HUDEP-2 (cell line): Measurements from ENCODE around the gene RPS18.

Experiments used
- DNase-seq, 76 experiments: peaks; one replicate each; lab custom pipeline; 2025; ENCODE audit not compliant: unreplicated experiment in 76 of 76; lab: John Stamatoyannopoulos, UW

RPS18 gene

DNA sequence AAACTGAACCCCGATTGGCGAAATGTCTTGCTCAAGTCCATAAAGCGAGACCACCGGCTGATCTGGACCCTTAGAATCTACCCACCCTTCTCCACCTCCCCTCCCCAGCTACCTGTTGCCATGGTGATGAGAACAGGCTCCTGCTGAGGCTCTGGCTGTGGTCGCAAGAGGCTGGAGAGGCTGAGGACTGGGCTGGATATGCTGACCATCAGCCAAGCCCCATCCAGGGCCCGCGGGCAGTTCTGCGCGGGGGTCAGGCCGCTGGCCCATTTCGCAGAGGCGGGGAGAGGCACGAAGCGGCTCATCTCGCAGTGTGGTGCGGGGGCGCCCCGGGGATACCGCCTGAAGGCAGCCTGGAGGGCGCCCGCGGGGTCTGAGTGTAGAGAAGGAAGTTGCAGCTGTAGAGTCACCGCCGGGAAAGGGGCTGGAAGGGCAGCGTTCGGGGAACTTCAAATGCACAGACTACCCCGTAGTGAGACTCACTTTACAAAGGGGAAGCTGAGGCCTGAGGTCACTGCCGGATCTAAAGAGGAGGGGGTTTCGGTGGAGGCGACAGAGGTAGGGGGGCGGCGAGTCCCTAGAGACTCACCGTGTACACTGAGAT lies 41.3 kb downstream of the RPS18 start:
- DNase-seq = peak in 15 of 76 experiments; percentile 16 to 59 (median 28)

DNA sequence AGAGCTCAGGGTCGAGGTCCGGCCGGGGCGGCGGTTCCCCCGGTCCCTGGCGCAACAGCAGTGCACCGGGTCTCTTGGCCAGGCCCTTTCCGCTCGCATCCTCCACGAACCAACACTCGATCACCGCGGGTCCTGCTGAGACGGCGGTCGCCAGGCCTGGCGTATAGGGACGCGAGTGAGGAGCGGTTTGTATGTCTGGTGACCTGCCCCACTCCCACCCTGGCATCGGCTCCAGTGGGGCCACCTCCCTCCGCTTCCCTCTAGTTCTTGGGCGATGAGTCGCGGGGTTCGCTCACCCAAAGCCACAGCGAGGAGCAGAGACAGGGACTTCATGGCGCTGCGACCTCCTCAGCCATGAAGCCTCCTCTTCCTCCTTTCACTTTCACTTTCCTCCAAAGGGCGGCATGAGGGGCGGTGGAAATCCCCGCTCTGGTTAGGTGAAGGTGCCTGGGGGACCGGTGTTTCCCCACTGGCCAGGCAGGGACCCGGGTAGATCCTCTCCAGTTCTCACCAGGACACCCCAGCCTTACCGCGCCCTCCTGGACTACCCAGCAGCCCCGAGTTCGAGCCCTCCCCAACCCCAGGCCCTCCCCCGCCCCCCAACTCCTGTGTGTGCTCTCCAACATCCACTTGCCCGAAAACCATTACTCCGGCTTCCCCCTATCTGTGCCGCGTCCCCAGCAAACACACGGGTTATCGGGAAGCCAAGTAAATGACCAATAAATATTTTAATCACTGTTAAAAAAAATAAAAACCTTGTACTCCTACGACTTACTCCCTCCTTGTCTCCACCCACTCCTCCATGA lies 42.0 kb downstream of the RPS18 start, which contains the start of gene TAPBP:
TSS of gene TAPBP (minus strand) at position 370 of the 806 bp plus-strand sequence. CDS start at position 333, 37 bp downstream.
- peak in 51 of 76 experiments; percentile 26 to 78 (median 50) for DNase-seq

DNA sequence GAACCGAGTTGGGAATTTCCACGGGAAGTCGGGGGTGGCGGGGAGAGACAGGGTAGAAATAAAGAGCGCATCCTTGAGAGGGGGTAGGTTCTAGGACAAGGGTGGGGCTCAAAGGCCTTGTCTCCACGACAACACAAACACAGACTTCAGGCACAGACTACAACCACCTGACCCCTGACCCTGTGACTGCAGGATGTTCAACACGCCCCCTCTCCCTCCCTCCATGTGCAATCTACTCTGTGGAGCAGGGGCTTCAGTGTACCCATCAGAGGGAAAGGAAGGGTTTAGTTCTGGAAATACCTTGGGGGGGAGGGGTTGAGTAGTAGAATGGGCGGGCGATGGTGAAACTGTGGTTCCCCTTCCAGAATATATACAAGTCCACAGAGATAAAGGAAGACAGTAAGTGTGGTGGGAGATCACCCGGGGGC lies 42.7 kb downstream of the RPS18 start:
- DNase-seq = peak in 60 of 76 experiments; percentile 8 to 77 (median 46)

DNA sequence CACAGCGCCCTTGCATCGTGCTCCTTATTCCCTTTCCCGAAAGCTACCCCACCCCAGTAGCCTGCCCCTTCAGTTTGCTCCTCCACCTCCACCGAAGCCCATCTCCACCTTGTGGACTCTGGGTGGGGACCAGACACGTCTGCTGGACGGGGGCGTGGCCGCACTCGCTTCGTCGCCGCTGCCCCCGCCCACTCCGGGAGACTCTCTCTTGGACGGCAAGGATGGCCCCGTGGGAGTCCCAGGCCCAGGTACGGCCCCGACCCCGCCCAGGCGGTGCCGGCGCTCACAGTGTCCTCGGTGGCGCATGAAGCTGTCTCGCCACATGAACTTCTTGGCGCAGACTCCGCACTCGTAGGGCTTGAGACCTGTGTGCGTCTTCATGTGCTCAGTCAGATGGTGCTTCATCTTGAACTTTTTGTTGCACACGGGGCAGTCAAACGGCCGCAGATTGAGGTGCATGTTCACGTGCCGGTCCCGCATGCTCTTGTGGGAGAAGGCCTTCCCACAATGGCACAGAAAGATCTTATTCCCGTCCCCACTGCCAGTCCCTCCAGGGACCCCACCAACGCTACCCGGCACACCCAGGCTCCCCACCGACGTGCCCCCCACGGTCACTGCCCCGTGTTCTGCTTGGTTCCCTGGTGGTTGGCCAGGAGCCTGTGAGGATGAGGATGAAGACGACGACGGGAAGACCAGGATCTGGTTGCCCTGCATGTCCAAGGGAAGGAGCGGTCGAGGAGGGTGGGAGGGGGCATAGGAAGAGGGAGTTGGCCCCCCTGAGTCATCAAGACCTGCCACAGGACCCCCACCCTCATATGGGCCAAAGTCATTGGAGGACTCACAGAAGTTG lies 43.3 kb downstream of the RPS18 start:
- DNase-seq = peak in 16 of 76 experiments; percentile 10 to 50 (median 30)

DNA sequence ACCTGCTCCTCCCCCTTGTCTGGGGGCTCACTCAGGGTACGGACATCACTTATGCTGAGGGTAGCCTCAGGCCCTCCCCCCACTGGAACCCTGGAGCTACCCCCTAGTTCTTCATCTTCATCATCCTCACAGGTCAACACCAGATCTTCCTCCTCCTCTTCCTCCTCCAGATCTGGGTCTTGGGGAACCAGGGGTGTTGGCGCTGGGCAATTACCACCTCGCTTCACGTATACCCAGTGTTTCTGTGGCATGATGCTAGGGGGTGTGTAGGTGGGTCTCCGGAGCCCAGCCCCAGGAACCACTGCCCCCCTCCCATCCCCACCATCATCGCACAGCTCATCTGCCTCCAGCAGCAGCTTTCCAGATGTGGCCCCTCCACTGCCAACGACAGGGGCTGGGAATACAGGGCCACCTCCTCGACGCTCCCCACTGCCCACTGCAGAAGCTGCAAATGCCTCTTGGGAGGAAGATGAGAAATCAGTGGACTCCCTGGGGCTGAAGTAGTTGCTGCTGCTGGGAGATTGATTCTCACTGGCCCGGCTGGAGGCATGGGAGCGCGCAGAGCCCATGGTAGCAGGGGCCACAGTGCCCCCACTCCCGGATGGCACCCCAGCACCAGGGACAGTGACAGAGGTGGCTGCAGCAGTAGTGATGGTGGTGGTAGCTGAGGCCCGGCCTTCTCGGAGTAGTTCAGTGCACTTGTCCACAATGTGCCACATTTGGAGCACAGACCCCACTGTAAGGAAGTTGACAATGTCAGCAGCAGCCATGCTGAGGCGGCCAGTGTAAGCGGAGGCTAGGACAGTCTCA lies 44.1 kb downstream of the RPS18 start:
- no peak for DNase-seq

DNA sequence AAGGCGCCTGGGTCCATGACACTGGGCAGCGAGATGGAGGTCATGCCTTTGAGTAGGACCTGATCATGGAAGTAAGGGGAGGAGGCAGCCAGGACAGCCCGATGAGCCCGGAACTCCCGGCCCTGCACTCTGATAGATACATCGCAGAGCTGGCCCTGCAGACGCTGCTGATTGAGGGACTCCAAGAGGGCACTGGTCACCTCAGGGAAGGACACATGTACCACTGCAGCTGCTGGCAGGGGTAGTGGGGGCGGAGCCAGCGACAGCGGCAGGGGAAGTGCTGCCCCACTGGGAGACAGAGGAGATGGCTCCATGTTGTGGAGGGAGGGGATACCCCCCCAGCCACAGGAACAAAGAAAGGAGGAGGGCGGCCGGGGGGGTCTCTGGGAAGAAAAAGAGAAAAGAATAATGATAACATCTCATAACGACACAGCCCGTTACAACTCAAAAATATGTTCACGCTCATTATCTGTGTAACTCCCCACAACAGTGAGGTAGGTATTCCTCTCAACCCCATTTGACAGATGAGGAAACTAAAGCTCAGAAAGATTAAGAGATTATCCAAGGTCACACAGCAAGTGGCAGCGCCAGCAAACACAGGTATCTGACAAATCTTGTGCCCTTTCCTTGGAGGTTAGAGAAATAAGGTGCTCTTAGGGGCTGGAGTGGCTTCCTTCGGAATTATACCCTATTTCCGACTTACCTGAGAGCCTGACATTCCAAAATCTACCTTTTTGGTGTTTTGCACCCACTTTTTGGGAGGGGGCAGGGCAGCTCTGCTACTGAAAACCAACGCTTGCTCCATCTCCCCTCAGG lies 44.9 kb downstream of the RPS18 start:
- peak in 3 of 76 experiments; percentile 3 to 41 (median 11) for DNase-seq

DNA sequence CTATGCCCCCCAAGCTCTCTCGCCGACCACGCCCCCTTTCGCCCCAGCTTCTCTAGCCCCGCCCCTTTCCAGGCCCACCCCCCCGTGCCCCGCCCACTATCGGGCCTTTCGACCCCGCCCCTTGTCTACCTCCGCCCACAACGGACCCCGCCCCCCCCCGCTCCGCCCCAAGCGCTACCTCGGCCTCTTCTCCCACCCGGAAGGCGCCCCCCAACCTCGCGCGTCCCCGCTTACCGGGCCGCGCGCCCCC lies 45.5 kb downstream of the RPS18 start:
- peak in 15 of 76 experiments; percentile 47 to 90 (median 80) for DNase-seq

DNA sequence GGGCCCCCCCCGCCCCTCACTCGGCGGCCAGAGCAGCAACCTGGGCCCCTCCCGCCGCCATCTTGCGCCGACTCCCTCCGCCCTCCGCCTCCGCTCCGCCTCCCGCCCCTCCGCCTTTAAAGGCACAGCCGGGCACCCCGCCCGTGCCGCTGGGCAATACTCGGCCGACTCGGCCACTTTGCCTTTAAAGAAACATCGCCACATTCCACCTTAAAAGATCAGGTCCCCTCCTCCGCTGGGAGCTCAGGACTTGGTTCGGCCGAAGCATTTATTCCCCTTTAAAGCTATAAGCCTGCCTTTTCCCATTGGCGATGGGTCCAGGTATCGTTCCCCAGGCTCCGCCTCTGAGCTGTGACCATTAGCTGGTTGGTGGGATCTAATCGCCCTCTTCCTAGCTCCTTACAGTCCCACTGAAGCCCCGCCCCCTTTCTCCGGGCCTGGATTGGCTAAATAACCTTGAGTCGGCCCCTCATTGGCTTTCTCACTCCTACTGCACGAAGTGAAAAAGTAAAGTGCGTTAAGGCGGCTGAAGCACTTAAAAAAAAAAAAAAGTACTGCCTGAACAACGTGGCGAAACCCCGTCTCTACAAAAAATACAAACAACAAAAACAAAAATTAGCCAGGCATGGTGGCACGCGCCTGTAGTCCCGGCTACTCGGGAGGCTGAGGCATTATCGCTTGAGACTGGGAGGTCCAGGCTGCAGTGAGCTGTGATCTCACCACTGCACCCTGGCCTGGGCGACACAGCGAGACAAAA lies 46.0 kb downstream of the RPS18 start, which contains the start of gene ZBTB22:
TSS of gene ZBTB22 (minus strand) at position 76 of the 757 bp plus-strand sequence. CDS start 828 bp downstream, outside the sequence.
- peak in 75 of 76 experiments; percentile 89 to 100 (median 98) for DNase-seq

DNA sequence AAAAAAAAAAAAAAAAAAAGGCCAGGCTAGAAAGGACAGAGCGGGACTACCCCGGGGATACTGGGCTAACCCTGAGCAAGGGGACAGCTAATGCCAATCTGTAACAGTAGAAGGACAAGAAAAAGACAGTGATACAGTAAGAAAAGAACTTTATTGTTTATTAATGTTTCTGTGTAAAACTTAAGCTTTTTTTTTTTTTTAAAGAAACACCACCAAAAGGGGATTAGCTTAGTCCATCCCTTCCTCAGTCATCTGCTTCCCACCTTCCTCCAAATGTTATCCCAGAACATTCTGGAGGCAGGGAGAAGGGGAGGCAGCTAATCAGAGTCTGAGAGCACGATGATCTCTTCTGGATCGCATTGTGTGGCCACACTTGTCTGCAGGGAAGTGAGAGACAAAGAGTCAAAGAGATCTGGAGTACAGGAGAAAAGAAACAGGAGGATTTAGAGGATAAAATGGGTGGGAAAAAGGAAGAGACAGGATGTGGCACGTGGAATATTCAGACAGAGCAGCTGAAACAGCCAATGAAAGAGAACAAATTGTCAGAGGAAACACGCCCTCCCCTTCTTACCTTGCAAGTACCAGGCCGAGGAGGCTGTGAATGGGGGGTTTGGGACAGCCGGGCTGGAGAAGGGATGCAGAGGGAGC lies 46.7 kb downstream of the RPS18 start:
- DNase-seq = no peak

DNA sequence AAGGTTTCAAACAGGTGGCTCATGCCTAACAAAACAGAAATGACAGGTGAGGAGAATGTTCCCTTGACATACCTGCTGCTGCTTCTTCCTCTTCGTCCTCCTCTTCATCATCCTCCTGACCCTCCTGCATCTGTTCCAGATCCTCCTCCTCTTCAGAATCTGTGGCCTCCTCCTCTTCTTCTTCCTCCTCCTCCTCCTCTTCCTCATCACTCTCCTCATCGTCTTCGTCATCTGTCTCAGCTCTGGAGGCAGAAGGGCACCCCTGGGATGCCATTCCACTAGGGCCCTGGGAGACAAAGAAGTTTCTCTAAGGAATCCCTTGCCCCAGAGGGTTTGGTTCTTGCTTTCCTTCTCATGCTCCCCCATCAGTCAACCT lies 48.1 kb downstream of the RPS18 start:
- no peak for DNase-seq

DNA sequence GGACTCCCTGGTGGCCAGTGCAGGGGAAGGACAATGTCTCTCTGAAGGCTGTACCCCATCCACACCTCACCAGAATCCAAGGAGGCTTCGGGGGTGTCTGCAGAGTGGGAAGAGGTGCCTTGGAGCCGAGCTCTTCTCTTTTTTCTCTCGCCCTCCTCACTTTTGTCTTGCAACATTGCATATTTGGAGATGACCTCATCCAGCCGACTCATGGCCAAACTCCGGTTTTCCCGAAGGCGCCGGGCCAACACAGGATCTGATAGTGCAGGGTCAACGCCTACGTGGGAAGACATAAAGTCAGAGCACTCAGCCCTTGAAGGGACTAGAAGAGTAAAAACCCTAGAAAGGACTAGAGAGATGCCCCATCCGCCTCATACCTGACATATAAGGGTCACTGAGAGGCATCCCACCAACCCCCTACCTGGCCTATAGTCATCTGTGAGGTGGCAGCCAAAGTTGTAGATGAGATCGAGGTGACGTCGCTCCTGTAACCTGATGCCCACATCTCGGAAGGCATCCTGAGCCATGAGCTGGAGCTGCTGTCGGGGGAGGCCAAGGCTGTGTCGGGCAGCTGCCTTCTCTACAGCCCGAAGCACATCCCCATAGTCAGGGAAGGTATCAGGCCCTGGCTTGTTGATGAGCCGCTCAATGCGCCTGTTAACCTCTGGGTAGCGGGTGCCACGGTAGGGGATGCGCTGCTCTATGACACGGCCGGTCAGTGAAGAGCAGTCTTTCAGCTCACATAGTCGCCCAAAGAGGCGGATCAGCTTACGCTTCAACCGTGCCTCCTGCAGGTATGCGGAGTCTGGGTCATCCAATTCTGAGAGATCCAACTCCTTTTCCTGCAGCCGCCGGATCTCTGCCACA lies 48.7 kb downstream of the RPS18 start:
- DNase-seq = peak in 1 of 76 experiments; percentile 30

DNA sequence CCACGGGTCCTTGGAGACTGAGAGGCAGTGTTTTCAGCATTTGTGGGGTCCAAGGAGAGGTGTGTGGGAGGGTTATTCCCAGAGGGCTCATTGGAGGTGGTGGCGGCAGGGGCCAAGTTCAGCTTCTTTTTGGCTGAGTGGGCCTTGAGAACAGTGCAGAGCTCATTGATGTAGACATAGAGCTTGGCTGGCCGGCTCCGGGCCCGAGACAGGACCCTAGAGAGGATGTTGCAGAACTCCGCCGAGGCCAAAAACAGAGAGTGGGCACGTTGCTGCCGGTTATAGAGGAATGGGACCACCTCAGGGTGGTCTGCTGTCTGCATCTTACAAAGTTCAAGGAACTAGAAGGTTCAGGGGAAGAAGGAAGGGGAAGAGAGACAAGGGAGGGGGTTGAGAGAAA lies 49.4 kb downstream of the RPS18 start:
- no peak for DNase-seq

DNA sequence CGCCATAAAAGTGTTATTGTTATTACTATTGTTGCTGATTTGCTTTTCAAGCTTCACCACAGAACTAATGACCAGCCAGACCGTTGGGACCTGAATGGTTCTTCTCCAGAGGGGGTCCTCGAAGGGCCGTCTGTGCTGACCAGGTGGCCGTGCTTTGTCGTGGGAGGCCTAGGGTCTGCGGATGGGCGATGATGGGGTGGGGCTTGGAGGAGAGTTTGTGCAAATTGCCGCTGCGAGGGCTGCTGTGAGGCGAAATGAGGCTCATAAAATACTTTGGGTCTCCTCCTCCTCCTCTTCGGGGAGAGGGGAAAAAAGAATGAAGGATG lies 51.7 kb downstream of the RPS18 start:
- DNase-seq = no peak

DNA sequence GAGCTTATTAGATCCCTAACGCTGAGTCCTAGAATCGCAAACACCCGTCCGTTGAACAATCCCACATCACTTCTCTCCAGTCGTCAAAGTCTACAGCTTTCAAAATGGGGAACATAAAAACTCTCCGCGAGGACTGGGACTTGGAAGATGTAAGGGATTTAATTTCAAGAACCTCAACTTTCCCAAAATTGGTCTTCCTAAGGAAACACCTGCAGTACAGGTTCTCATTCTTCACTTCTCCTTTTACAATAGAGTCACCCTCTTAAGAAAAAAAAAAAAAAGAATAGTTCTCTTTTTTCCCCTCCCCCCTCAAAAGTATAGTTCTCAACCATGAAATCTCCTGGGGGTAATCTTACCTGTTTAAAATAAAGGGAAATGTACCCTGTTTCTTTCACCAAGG lies 52.2 kb downstream of the RPS18 start:
- DNase-seq = no peak
